ENCODE measurements around the gene DNASE1L3.

- TF ChIP-seq CTCF (IDR thresholded peaks at IDR 0.05) (no peak), POLR2A (IDR thresholded peaks at IDR 0.05) (no peak)
These were observed 13.1 kb upstream of the DNASE1L3 start for GRCh38 chr3:58223855-58224254.

Measured in heart left ventricle (tissue), 13 donors.